GM19455 (cell line): ENCODE data around the gene CTSA.

Experiments
- ATAC-seq: cut with Tn5 transposase; IDR thresholded peaks from one replicate; pipeline ENCODE4 v1.9.1; 2021; ENCODE audit not compliant: unreplicated experiment

Gene CTSA

GRCh38 chr20:45890985-45891983, at the start of gene CTSA, which contains the start of gene NEURL2:
Gene CTSA (plus strand): TSS chr20:45891335. CDS start chr20:45891569, 234 bp downstream.
Gene NEURL2 (minus strand): TSS chr20:45891208. CDS start chr20:45890991, 217 bp downstream.
- peak; percentile 78 for ATAC-seq

GRCh38 chr20:45841407-45842129, 49.6 kb upstream of the CTSA start:
- ATAC-seq = no peak

DNA sequence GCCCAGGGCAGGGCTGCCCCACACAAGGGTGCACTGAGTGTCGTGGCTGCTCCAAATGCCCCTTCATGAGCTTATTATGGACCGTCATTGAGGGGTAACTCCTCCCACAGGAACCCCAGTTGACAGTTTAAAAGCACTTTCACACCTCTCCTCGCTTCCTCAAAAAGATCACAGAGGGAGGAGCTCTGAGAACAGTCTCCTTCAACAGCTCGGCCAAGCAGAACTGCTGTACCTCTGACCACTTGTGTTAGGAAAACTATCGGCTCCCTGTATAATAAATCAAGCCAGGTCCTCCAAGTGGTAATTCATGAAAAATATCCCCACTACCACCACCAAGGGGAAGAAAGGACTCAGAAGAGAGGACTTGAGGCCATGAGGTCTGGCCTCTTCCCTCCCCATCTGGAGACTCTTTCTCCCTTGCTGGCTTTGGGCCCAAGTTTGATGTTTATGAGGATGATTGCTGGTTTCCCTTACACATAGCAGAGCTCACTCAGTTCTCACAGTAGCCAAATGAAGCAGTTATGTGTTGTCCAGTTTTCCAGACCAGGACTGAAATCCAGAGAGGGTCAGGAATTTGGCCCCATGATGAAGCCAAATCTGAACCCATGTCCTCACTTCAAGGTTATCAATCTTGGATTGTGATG, 48.8 kb upstream of the CTSA start:
- no peak for ATAC-seq

DNA sequence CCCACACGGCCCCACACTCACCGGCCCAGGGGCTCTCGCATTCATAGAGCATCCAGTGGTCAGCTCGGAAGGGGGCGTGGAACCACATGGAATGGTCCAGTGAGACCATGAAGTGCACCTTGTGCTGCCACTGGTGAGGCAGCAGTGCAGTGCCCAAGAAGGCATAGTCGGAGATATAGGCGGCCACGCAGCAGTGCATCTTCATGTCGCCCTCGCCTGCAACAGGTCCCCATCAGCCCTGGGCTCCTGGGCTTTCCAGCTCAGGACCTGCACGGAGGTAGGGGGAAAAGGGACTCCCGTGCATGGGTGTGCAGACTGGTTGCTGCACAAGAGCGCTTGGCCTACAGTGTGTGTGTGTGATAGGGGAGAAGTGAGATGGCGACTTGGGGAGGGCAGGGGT, 47.6 kb upstream of the CTSA start:
- ATAC-seq = no peak

- no peak for ATAC-seq
Measured at GRCh38 chr20:45845452-45845851, 45.7 kb upstream of the CTSA start.

DNA sequence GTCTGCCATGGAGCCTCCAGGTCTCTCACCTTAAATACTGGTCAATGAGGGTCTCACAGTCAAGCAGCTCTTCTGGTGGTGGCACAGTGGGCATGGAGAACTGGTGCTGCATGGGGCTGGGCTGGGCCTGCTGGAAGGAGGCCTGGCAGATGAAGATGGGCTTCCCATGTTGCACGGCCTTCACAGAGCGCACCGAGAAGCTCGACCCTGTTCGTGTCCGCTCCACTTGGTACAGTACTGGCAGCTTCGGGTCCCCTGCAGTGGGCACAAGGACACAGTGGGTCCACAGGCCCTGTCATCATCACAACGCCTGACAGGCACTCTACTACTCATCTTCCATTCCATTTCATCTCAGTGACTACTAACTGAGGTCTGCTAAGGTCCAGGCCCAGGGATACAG, 42.7 kb upstream of the CTSA start:
- no peak for ATAC-seq

- no peak for ATAC-seq
Measured at GRCh38 chr20:45848969-45849582, 42.1 kb upstream of the CTSA start.

DNA sequence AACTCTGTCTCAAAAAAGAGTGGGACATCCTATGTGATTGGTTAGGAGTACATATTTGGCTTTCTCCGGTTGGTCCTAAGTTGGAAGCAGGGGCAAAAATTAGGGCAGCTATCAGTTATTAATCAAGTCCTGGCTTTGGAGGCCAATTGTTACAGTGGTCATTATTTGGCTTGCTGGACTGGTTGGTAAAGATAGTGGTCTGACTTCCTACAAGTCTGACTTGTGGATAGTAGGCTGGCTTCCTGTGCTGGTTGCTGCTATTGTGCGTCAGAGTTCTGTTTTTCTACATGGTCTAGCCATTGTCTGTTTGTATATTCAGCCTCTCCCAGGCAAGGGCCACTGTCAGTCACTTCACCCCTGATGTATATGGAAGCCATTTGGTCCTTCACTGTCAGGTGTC, 40.9 kb upstream of the CTSA start:
- no peak for ATAC-seq

GRCh38 chr20:45850926-45851325, 40.2 kb upstream of the CTSA start:
- ATAC-seq = no peak

DNA sequence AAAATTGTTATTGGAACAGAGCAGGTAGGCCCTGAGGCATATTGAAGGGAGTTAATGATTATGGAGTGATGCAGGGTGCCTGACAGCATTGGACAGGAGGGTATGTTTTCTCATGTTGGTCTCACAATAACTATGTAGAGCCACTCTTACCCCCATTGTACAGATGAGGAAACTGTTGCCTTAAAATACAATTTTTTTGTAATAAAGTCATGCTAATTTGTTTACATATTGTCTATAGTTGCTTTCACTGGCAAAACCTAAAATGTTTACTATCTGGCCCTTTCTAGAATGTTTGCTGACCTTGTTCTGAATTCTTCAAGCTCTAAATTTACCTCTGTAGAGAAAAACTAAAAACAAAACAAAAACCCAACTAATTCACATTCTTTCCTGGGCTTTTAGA, 39.6 kb upstream of the CTSA start:
- ATAC-seq = no peak

DNA sequence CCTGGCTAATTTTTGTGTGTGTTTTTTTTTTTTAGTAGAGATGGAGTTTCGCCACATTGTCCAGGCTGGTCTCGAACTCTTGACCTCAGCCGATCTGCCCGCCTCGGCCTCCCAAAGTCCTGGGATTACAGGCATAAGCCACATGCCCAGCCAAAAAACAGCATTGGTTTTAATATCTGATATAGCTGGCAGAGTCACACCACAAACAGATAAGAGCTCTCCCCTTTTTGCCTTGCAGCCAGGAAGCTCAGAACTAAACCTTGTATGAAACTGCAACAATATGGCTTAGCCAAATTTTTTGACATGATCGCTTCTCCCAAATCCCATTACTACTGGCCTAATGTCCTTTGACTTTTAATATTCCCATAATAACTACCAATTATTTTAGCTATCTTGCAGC, 38.8 kb upstream of the CTSA start:
- ATAC-seq = no peak

DNA sequence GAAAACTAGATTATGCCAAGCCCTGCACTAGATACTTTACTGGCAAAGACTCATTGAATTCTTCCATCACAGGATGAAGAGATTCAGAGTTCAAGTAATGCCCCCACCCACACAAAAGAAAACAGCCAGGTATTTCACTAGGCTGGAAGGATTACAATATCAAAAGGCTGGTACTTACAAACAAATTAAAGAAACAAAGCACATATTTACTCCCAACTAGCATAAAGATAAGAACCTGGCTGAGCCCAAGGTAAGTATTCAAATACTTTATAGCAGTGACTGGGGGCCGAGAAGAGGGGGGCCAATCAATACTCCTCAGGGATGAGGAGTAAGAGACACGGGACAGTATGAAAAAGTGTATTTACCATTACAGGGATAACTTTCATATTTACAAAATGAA, 37.7 kb upstream of the CTSA start:
- no peak for ATAC-seq

GRCh38 chr20:45857114-45857881, 33.8 kb upstream of the CTSA start, which contains the start of the genes ACOT8 and ZSWIM3:
Gene ACOT8 (minus strand): TSS chr20:45857392. CDS start chr20:45857315, 77 bp downstream.
Gene ZSWIM3 (plus strand): TSS chr20:45857614. CDS start chr20:45857826, 212 bp downstream.
- ATAC-seq = peak; percentile 95

DNA sequence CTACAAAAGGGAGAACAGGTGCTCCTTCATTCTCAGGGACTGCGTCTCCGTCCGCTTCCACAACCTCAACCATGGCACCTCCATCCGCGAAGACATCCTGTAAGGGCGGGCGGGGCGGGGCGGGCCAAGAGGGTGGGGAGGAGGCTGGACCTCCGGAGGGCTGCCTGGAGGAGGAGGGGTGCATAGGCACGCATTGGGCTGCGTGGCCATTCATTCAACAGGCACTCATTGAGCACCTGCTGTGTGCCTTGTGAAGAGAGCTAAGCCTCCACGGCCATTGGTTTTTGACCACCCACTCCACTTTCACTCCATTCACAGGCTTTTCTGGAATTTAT, 33.3 kb upstream of the CTSA start:
- ATAC-seq = peak; percentile 31

DNA sequence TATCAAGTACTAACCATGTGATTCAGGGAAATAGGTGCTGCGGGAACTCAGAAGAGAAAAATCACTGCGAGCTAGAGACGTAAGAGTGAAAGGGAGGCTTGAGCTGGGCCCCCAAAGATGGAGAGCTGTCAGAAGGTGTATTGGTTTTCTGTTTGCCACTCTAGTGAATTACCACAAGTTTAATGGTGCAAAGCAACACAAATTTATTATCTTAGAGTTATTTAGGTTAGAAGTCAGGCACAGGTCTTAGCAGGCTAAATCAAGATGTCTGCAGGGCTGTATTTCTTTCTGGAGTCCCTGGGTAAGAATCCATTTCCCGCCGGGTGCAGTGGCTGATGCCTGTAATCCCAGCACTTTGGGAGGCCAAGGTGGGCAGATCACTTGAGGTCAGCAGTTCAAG, 31.2 kb upstream of the CTSA start:
- no peak for ATAC-seq

- ATAC-seq = no peak
Measured at GRCh38 chr20:45860560-45861220, 30.4 kb upstream of the CTSA start.

- ATAC-seq = no peak
Measured at GRCh38 chr20:45861221-45862075, 29.7 kb upstream of the CTSA start.

GRCh38 chr20:45863543-45864470, 27.3 kb upstream of the CTSA start:
- no peak for ATAC-seq
